ENCODE results near the gene NKX2-1. TPM values are rescaled to one million over a fixed set of nuclear protein-coding genes. Genes with fewer than 3 reads are reported as not detected.

NKX2-1 gene
- total and polyA plus RNA-seq, 2 donors from 2014 or later = not detected

- no peak overlapping the region for H3K27ac ChIP-seq (ENCODE audit: low read depth in 2 of 2, low read length in 2 of 2)
- no peaks in the 10 kb centered on the region for H3K27me3 ChIP-seq (ENCODE audit: control insufficient read depth, insufficient read depth, low read length)
- FAIRE-seq (no peak), DNase-seq (no peak)
- no peaks in the 10 kb centered on the region for H3K9me3 ChIP-seq (ENCODE audit: control insufficient read depth in 2 of 3, insufficient read depth in 1 of 3, low read length in 3 of 3)
- no peaks in the 10 kb centered on the region for H3K4me1 ChIP-seq (ENCODE audit: control insufficient read depth in 2 of 3, insufficient read depth in 2 of 3, low read depth in 1 of 3, low read length in 3 of 3)
- no peaks in the 10 kb centered on the region for H3K36me3 ChIP-seq (ENCODE audit: control insufficient read depth in 2 of 3, insufficient read depth in 3 of 3, low read length in 3 of 3)
- no peak overlapping the region for H3K9ac ChIP-seq (ENCODE audit: low read length in 3 of 3)
- H3K4me3 ChIP-seq (ENCODE audit: low read length in 3 of 3) = no peak overlapping the region
- TF ChIP-seq, protein P1, sequence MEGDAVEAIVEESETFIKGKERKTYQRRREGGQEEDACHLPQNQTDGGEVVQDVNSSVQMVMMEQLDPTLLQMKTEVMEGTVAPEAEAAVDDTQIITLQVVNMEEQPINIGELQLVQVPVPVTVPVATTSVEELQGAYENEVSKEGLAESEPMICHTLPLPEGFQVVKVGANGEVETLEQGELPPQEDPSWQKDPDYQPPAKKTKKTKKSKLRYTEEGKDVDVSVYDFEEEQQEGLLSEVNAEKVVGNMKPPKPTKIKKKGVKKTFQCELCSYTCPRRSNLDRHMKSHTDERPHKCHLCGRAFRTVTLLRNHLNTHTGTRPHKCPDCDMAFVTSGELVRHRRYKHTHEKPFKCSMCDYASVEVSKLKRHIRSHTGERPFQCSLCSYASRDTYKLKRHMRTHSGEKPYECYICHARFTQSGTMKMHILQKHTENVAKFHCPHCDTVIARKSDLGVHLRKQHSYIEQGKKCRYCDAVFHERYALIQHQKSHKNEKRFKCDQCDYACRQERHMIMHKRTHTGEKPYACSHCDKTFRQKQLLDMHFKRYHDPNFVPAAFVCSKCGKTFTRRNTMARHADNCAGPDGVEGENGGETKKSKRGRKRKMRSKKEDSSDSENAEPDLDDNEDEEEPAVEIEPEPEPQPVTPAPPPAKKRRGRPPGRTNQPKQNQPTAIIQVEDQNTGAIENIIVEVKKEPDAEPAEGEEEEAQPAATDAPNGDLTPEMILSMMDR (IDR thresholded peaks at IDR 0.05; ENCODE audit: borderline replicate concordance, extremely low read depth, insufficient read depth) = no peak
- intact Hi-C loops (cut with DNase I) = no loop called here
Measured at GRCh38 chr14:36474593-36474992, 45.4 kb downstream of the NKX2-1 start.

DNA sequence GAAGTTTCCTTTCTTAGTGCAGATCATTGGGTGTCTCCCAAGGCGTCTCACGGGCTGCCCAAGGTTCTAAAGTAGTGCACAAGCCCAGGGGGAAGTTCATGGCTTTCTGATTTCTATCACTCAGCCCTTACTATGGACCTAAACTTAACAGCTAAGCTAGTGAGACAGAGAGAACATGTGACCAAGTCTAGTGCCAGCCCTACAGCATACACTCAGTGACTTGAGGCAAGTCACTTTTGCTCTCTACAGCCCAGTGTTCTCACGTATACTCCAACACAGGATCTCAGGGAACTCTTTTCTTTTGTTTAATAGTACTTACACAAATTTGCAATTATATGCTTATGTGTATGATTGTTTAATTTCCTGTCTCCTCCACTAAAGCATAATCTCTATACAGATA is 48.6 kb downstream of the NKX2-1 start:
- Histone ChIP-seq H3K27me3 (ENCODE audit: control insufficient read depth, insufficient read depth, low read length) (no peaks in the 10 kb centered on the region), H3K9ac (ENCODE audit: low read length in 3 of 3) (no peak overlapping the region), H3K4me3 (ENCODE audit: low read length in 3 of 3) (no peak overlapping the region), H3K9me3 (ENCODE audit: control insufficient read depth in 2 of 3, insufficient read depth in 1 of 3, low read length in 3 of 3) (no peaks in the 10 kb centered on the region), H3K4me1 (ENCODE audit: control insufficient read depth in 2 of 3, insufficient read depth in 2 of 3, low read depth in 1 of 3, low read length in 3 of 3) (no peaks in the 10 kb centered on the region), H3K27ac (ENCODE audit: low read depth in 2 of 2, low read length in 2 of 2) (no peak overlapping the region), H3K36me3 (ENCODE audit: control insufficient read depth in 2 of 3, insufficient read depth in 3 of 3, low read length in 3 of 3) (no peaks in the 10 kb centered on the region)
- DNase-seq (no peak), FAIRE-seq (no peak)
- TF ChIP-seq, protein P1 (IDR thresholded peaks at IDR 0.05; ENCODE audit: borderline replicate concordance, extremely low read depth, insufficient read depth) = no peak
- intact Hi-C loops (cut with DNase I) = no loop called here

DNA sequence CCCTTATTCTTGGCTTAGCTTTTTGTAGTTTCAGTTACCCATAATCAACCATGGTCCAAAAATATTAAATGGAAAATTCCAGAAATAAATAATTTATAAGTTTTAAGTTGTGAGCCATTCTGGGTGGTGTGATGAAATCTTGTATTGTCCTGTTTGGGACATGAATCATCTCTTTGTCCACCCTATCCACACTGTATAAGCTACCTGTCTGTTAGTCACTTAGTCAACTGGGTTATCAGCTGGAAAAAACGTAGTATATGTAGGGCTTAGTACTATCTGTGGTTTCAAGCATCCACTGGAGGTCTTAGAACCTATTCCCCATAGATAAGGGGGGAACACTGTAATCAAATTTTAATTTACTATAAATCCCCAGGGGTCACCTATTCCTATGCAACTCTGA is 52.7 kb downstream of the NKX2-1 start:
- Histone ChIP-seq H3K9ac (ENCODE audit: low read length in 3 of 3) (no peak overlapping the region), H3K4me1 (ENCODE audit: control insufficient read depth in 2 of 3, insufficient read depth in 2 of 3, low read depth in 1 of 3, low read length in 3 of 3) (no peaks in the 10 kb centered on the region), H3K27me3 (ENCODE audit: control insufficient read depth, insufficient read depth, low read length) (no peaks in the 10 kb centered on the region), H3K4me3 (ENCODE audit: low read length in 3 of 3) (no peak overlapping the region), H3K9me3 (ENCODE audit: control insufficient read depth in 2 of 3, insufficient read depth in 1 of 3, low read length in 3 of 3) (peaks cover 0 to 6% (median 0%) of the 10 kb centered on the region in 3 donors), H3K27ac (ENCODE audit: low read depth in 2 of 2, low read length in 2 of 2) (no peak overlapping the region), H3K36me3 (ENCODE audit: control insufficient read depth in 2 of 3, insufficient read depth in 3 of 3, low read length in 3 of 3) (no peaks in the 10 kb centered on the region)
- TF ChIP-seq, protein P1 (IDR thresholded peaks at IDR 0.05; ENCODE audit: borderline replicate concordance, extremely low read depth, insufficient read depth) = no peak
- FAIRE-seq (no peak), DNase-seq (no peak)
- intact Hi-C loops (cut with DNase I) = no loop called here

Other genes starting within 250 kb of the NKX2-1 start
- 28.8 TPM for gene MBIP, start 199.6 kb downstream of the NKX2-1 start, total RNA-seq
- gene MBIP, start 199.6 kb downstream of the NKX2-1 start, polyA plus RNA-seq (ENCODE audit: insufficient read depth, low read depth, low replicate concordance) = 21.4 TPM
- gene NKX2-8, start 62.4 kb upstream of the NKX2-1 start, total RNA-seq = not detected
- not detected for gene NKX2-8, start 62.4 kb upstream of the NKX2-1 start, polyA plus RNA-seq (ENCODE audit: insufficient read depth, low read depth, low replicate concordance)
- 0.19 TPM for gene PAX9, start 141.6 kb upstream of the NKX2-1 start, total RNA-seq
- not detected for gene PAX9, start 141.6 kb upstream of the NKX2-1 start, polyA plus RNA-seq (ENCODE audit: insufficient read depth, low read depth, low replicate concordance)

Measured in kidney (tissue), 14 donors.